Endothelial cell (in vitro differentiated cells): ENCODE data around the gene PARD3. TPM values are rescaled to one million over a fixed set of nuclear protein-coding genes. Genes with fewer than 3 reads are reported as not detected.

ENCODE experiments used
- DNase-seq: peaks from one replicate; pipeline ENCODE4 v3.0.0; 2021; ENCODE audit warnings: low spot score
- H3K27ac Mint-ChIP-seq: one replicate; pipeline ENCODE4 v1.8.0; 2021; ENCODE audit warnings: mixed read lengths, inconsistent platforms; ENCODE audit not compliant: unreplicated experiment
- H3K27me3 Mint-ChIP-seq: one replicate; pipeline ENCODE4 v1.8.0; 2021; ENCODE audit warnings: mild to moderate bottlenecking, moderate library complexity, mixed read lengths, inconsistent platforms; ENCODE audit not compliant: unreplicated experiment
- H3K36me3 Mint-ChIP-seq: one replicate; pipeline ENCODE4 v1.8.0; 2021; ENCODE audit warnings: mild to moderate bottlenecking, low read depth, mixed read lengths, inconsistent platforms; ENCODE audit not compliant: unreplicated experiment
- H3K4me1 Mint-ChIP-seq: one replicate; pipeline ENCODE4 v1.8.0; 2021; ENCODE audit warnings: mild to moderate bottlenecking, mixed read lengths, inconsistent platforms; ENCODE audit not compliant: unreplicated experiment
- H3K4me3 Mint-ChIP-seq: one replicate; pipeline ENCODE4 v1.8.0; 2021; ENCODE audit warnings: mild to moderate bottlenecking, mixed read lengths, inconsistent platforms; ENCODE audit not compliant: unreplicated experiment
- H3K9me3 Mint-ChIP-seq: one replicate; pipeline ENCODE4 v1.8.0; 2021; ENCODE audit warnings: mixed read lengths, inconsistent platforms; ENCODE audit not compliant: unreplicated experiment
- CTCF ChIP-seq: fragments of 200-600 bp; sonication (generic); IDR thresholded peaks from one replicate; pipeline ENCODE4 v1.5.0; 2021; ENCODE audit warnings: antibody characterized with exemption; ENCODE audit not compliant: unreplicated experiment
- total RNA-seq: library from RNA; stranded (reverse); fragmentation: NEBNext Ultra II Directional; extraction: Animal tissue kit (Norgen Biotek cat#: 25700); gene quantifications from one replicate; pipeline ENCODE4 v1.2.1, GENCODE V29; 2021; ENCODE audit not compliant: unreplicated experiment

The PARD3 gene
- total RNA-seq, 1 donor from 2014 or later, result 35.2 TPM

GRCh38 chr10:34437906-34438305 is 377.2 kb downstream of the PARD3 start:
- DNase-seq, result no peak
- Mint-ChIP-seq H3K4me3 (no peak overlapping the region), H3K27ac (no peak overlapping the region), H3K4me1 (no peaks in the 10 kb centered on the region), H3K36me3 (no peaks in the 10 kb centered on the region), H3K9me3 (no peaks in the 10 kb centered on the region), H3K27me3 (no peaks in the 10 kb centered on the region)
- no peak for TF ChIP-seq CTCF

- no peaks in the 10 kb centered on the region for H3K9me3 Mint-ChIP-seq
- no peaks in the 10 kb centered on the region for H3K27me3 Mint-ChIP-seq
- no peak for DNase-seq
- H3K27ac Mint-ChIP-seq, result no peak overlapping the region
- no peaks in the 10 kb centered on the region for H3K36me3 Mint-ChIP-seq
- H3K4me1 Mint-ChIP-seq, result peaks cover 7% of the 10 kb centered on the region
- no peak overlapping the region for H3K4me3 Mint-ChIP-seq
- TF ChIP-seq CTCF, result no peak
These were observed 380.9 kb downstream of the PARD3 start for GRCh38 chr10:34434119-34434594.

- no peak for TF ChIP-seq CTCF
- no peaks in the 10 kb centered on the region for H3K27me3 Mint-ChIP-seq
- H3K4me3 Mint-ChIP-seq, result no peak overlapping the region
- no peaks in the 10 kb centered on the region for H3K36me3 Mint-ChIP-seq
- DNase-seq, result no peak
- H3K27ac Mint-ChIP-seq, result no peak overlapping the region
- no peaks in the 10 kb centered on the region for H3K9me3 Mint-ChIP-seq
- peaks cover 7% of the 10 kb centered on the region for H3K4me1 Mint-ChIP-seq
These were observed 381.6 kb downstream of the PARD3 start for GRCh38 chr10:34433241-34434076.

GRCh38 chr10:34432589-34432988 is 382.5 kb downstream of the PARD3 start:
- Mint-ChIP-seq H3K9me3 (no peaks in the 10 kb centered on the region), H3K4me1 (peaks cover 13% of the 10 kb centered on the region)
- DNase-seq, result no peak

More at GRCh38 chr10:34432589-34432988, 382.5 kb downstream of the PARD3 start:
- no peak for TF ChIP-seq CTCF
- Mint-ChIP-seq H3K27me3 (no peaks in the 10 kb centered on the region), H3K36me3 (no peaks in the 10 kb centered on the region), H3K4me3 (no peak overlapping the region), H3K27ac (no peak overlapping the region)
